ENCODE measurements around the gene IFIT1.

The IFIT1 gene

GRCh38 chr10:89374713-89375141 is 17.7 kb upstream of the IFIT1 start (continued):
- TF ChIP-seq ZNF837 (tag by site-specific recombination; IDR thresholded peaks at IDR 0.05) (no peak), YY2 (tag by site-specific recombination; IDR thresholded peaks at IDR 0.05) (no peak), ZNF221 (tag by site-specific recombination; IDR thresholded peaks at IDR 0.05; ENCODE audit: borderline replicate concordance) (no peak), ZNF645 (tag by site-specific recombination; IDR thresholded peaks at IDR 0.05) (no peak), ZNF548 (tag by site-specific recombination; IDR thresholded peaks at IDR 0.05) (no peak), GLIS1 (tag by site-specific recombination; IDR thresholded peaks at IDR 0.05) (no peak)
- TF ChIP-seq, protein P1, sequence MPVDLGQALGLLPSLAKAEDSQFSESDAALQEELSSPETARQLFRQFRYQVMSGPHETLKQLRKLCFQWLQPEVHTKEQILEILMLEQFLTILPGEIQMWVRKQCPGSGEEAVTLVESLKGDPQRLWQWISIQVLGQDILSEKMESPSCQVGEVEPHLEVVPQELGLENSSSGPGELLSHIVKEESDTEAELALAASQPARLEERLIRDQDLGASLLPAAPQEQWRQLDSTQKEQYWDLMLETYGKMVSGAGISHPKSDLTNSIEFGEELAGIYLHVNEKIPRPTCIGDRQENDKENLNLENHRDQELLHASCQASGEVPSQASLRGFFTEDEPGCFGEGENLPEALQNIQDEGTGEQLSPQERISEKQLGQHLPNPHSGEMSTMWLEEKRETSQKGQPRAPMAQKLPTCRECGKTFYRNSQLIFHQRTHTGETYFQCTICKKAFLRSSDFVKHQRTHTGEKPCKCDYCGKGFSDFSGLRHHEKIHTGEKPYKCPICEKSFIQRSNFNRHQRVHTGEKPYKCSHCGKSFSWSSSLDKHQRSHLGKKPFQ (tag by site-specific recombination; IDR thresholded peaks at IDR 0.05), result no peak

DNA sequence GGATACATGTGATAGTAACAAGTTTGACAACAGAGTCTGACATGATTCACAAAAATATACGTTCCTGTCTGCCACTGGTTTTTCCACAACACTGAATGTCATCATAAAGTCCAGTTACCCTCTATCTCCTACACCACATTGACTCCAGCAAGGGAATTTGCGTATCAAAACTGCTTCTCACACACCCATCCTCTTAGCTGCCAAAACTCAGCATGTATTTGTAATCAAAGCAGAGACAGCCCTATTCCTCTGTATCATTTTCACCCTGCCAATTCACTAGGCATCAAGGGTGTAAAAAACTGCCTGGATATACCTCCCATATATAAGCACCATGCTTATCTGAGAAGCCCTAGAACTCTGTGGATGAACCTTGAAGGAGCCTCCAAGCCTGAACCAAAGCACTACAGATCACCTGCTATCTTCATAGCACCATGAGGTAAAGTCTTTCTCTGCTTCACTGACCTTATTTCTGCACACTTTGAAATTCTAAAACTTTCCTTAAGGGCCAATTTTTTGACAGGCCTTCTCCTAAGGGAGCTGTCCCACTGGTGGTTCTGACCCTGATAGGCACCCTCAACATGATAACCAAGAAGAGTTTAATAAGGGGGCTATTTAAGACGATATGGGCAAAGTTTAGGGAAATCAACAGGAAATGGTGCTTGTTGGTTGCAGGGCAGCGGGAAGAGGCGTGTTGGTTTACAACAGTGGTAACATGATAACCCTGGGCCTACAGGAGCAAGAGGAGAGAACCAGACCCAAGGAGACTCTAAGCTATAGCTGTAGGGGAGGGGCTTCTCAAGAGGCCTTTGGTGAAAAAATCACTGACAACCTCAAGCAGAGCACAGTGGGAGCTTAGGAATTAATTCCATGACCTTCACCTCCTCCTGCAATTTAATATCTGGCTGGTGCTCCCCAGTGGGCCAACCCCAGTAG is 14.5 kb upstream of the IFIT1 start, which contains the start of gene IFIT1B:
Gene IFIT1B, plus strand, starts transcription at position 352 of the 933 bp plus-strand sequence. Its CDS starts 80 bp downstream, at position 432.
- CTCF ChIA-PET, result no interaction called here
- Histone ChIP-seq H3K4me3 (ENCODE audit: low read depth, low read length) (no peak within 1 kb of the TSS), H3K27ac (ENCODE audit: extremely low read depth, low read depth, low read length) (no peak within 1 kb of the TSS), H3K4me1 (ENCODE audit: control insufficient read depth, insufficient read depth, low read length) (peaks cover 3% of the 10 kb centered on the region; the same call in 1 of the 2 replicates), H3K9me3 (ENCODE audit: control insufficient read depth, insufficient read depth, low read depth, low read length) (no peaks in the 10 kb centered on the region), H3K36me3 (ENCODE audit: control insufficient read depth in 2 of 2, insufficient read depth in 1 of 2, low read length in 2 of 2) (no peaks in the 10 kb centered on the region)
- TF ChIP-seq OSR2 (tag by site-specific recombination; IDR thresholded peaks at IDR 0.05) (no peak), ZNF549 (tag by site-specific recombination; IDR thresholded peaks at IDR 0.05) (no peak), BCL11A (tag by site-specific recombination; IDR thresholded peaks at IDR 0.05; ENCODE audit: low read depth) (no peak), REST (tag by site-specific recombination; IDR thresholded peaks at IDR 0.05) (peak; percentile 79), ZNF776 (tag by site-specific recombination; IDR thresholded peaks at IDR 0.05; ENCODE audit: borderline replicate concordance) (no peak), ZIC2 (tag by site-specific recombination; IDR thresholded peaks at IDR 0.05) (0 out of 2 replicates have a peak, but pooled peaks have one; percentile 31), ZBTB21 (tag by site-specific recombination; IDR thresholded peaks at IDR 0.05) (no peak), ZNF561 (tag by site-specific recombination; IDR thresholded peaks at IDR 0.05; ENCODE audit: borderline replicate concordance) (no peak), ZNF560 (tag by site-specific recombination; IDR thresholded peaks at IDR 0.05; ENCODE audit: borderline replicate concordance) (no peak), ZSCAN16 (tag by site-specific recombination; IDR thresholded peaks at IDR 0.05) (no peak)
- TF ChIP-seq, protein P2, sequence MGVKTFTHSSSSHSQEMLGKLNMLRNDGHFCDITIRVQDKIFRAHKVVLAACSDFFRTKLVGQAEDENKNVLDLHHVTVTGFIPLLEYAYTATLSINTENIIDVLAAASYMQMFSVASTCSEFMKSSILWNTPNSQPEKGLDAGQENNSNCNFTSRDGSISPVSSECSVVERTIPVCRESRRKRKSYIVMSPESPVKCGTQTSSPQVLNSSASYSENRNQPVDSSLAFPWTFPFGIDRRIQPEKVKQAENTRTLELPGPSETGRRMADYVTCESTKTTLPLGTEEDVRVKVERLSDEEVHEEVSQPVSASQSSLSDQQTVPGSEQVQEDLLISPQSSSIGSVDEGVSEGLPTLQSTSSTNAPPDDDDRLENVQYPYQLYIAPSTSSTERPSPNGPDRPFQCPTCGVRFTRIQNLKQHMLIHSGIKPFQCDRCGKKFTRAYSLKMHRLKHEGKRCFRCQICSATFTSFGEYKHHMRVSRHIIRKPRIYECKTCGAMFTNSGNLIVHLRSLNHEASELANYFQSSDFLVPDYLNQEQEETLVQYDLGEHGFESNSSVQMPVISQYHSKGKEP (tag by site-specific recombination; IDR thresholded peaks at IDR 0.05), result no peak
- POLR2A ChIA-PET, result no interaction called here

Data from HEK293 (cell line).